Measurements from ENCODE around the gene TREML1.

Gene TREML1

GRCh38 chr6:41150671-41151070 is 3.5 kb downstream of the TREML1 start:
- H3K4me3 ChIP-seq (ENCODE audit: low read length) = no peak overlapping the region
- no peak for TF ChIP-seq CTCF (conservative IDR thresholded peaks at IDR 0.05; ENCODE audit: low read depth, low read length)
- no peak for DNase-seq (ENCODE audit: low read depth)

- no peak for TF ChIP-seq CTCF (conservative IDR thresholded peaks at IDR 0.05; ENCODE audit: low read depth, low read length)
- no peak for DNase-seq (ENCODE audit: low read depth)
- no peak overlapping the region for H3K4me3 ChIP-seq (ENCODE audit: low read length)
These were observed 6.2 kb downstream of the TREML1 start for GRCh38 chr6:41147917-41148316.

- no peak for TF ChIP-seq CTCF (conservative IDR thresholded peaks at IDR 0.05; ENCODE audit: low read depth, low read length)
- no peak overlapping the region for H3K4me3 ChIP-seq (ENCODE audit: low read length)
- no peak for DNase-seq (ENCODE audit: low read depth)
These were observed 17.2 kb downstream of the TREML1 start for GRCh38 chr6:41136911-41137310.

- H3K4me3 ChIP-seq (ENCODE audit: low read length) = no peak overlapping the region
- TF ChIP-seq CTCF (conservative IDR thresholded peaks at IDR 0.05; ENCODE audit: low read depth, low read length) = no peak
- no peak for DNase-seq (ENCODE audit: low read depth)
These were observed 18.9 kb downstream of the TREML1 start for GRCh38 chr6:41135062-41135832.

GRCh38 chr6:41132254-41132653 is 21.9 kb downstream of the TREML1 start:
- DNase-seq (ENCODE audit: low read depth) = no peak
- no peak for TF ChIP-seq CTCF (conservative IDR thresholded peaks at IDR 0.05; ENCODE audit: low read depth, low read length)
- no peak overlapping the region for H3K4me3 ChIP-seq (ENCODE audit: low read length)

- no peak overlapping the region for H3K4me3 ChIP-seq (ENCODE audit: low read length)
- DNase-seq (ENCODE audit: low read depth) = no peak
- TF ChIP-seq CTCF (conservative IDR thresholded peaks at IDR 0.05; ENCODE audit: low read depth, low read length) = no peak
These were observed 28.9 kb downstream of the TREML1 start for GRCh38 chr6:41125282-41125681.

GRCh38 chr6:41122918-41123317 is 31.2 kb downstream of the TREML1 start:
- TF ChIP-seq CTCF (conservative IDR thresholded peaks at IDR 0.05; ENCODE audit: low read depth, low read length) = no peak
- DNase-seq (ENCODE audit: low read depth) = no peak
- no peak overlapping the region for H3K4me3 ChIP-seq (ENCODE audit: low read length)
